ENCODE data around the gene OSBPL9.

- TF ChIP-seq, protein P1, sequence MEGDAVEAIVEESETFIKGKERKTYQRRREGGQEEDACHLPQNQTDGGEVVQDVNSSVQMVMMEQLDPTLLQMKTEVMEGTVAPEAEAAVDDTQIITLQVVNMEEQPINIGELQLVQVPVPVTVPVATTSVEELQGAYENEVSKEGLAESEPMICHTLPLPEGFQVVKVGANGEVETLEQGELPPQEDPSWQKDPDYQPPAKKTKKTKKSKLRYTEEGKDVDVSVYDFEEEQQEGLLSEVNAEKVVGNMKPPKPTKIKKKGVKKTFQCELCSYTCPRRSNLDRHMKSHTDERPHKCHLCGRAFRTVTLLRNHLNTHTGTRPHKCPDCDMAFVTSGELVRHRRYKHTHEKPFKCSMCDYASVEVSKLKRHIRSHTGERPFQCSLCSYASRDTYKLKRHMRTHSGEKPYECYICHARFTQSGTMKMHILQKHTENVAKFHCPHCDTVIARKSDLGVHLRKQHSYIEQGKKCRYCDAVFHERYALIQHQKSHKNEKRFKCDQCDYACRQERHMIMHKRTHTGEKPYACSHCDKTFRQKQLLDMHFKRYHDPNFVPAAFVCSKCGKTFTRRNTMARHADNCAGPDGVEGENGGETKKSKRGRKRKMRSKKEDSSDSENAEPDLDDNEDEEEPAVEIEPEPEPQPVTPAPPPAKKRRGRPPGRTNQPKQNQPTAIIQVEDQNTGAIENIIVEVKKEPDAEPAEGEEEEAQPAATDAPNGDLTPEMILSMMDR (IDR thresholded peaks at IDR 0.05; ENCODE audit: low read length): no peak
- TF ChIP-seq EZH2 (IDR thresholded peaks at IDR 0.05; ENCODE audit: borderline replicate concordance, low read length): no peak
These were observed 32.8 kb downstream of the OSBPL9 start for GRCh38 chr1:51649593-51650091.

Data from OCI-LY1 (cell line).